GM12801 (cell line): ENCODE data around the gene ICAM5.

Experiments
- CTCF ChIP-seq: IDR thresholded peaks from one replicate; pipeline ENCODE4 v1.5.1; 2011; ENCODE audit warnings: control low read depth; ENCODE audit not compliant: insufficient read length; ENCODE audit errors: extremely low read depth

The ICAM5 gene

DNA sequence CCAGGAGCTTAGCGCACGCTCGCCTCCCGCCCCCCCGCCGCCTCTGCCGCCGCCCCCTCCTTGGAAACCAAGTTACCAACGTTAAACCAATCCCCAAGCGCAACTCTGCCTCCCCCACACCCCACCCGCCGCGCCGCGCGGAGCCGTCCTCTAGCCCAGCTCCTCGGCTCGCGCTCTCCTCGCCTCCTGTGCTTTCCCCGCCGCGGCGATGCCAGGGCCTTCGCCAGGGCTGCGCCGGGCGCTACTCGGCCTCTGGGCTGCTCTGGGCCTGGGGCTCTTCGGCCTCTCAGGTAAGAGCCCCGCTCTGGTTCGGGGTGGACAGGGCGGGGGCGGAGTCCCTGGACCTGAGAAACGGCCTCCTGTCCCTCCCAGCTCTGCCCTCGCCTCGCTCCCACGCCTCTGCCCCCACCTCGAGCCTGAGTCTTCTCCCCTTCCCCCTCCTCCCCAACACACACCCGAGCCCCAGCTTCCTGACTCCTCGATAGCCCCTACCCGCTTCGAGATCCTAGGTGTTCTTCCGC, at the start of gene ICAM5:
Gene ICAM5, plus strand, starts transcription at position 117 of the 521 bp plus-strand sequence. Its CDS starts 92 bp downstream, at position 209.
- TF ChIP-seq CTCF, result no peak

- TF ChIP-seq CTCF, result no peak
Measured at GRCh38 chr19:10243606-10244005, 46.1 kb upstream of the ICAM5 start.

- TF ChIP-seq CTCF, result no peak
Measured at GRCh38 chr19:10245189-10245939, 44.4 kb upstream of the ICAM5 start.

DNA sequence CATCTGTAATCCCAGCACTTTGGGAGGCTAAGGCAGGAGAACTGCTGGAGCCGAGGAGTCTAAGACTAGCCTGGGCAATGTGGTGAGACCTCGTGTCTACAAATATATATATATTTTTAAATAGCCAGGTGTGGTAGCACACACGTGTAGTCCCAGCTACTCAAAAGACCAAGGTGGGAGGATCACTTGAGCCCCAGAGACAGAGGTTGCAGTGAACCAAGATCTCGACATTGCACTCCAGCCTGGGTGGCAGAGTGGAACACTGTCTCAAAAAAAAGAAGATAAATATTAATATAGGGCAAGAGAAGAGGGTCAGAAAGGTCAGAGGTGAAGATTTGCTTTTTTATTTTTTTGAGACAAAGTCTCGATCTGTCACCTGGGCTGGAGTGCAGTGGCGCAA, 43.2 kb upstream of the ICAM5 start:
- TF ChIP-seq CTCF, result no peak

DNA sequence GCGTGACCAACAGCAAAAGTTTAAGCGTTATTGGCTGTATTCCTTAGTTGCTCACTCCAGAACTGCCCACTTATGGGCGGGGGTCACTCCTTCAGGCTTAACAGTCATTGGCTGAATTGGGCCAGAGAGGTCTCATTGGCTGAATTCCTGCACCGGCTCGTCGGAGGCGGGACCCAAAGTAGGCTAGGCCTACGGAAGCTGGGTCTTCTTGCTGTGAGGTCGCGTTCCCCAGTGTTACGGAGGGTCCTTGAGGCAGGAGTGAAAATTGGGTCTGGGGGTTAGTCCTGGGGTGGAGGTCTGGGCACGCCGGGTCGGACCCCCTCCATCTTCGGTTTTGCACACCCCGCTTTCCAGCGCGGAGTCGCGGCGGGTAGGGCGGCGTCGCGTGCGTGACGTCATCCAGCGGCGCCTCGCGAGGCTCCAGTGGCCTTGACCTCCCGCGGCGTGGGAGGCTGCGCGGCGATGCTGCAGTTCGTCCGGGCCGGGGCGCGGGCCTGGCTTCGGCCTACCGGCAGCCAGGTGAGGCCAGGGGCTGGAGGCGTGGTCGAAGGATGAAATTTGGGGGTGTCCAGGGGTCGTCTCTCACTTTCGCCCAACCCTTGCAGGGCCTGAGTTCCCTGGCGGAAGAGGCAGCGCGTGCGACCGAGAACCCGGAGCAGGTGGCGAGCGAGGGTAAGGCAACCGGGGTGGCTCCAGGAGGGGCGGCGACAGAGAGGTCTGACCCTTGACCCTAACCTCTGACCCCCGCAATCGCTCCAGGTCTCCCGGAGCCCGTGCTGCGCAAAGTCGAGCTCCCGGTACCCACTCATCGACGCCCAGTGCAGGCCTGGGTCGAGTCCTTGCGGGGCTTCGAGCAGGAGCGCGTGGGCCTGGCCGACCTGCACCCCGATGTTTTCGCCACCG, 37.7 kb upstream of the ICAM5 start, which contains the start of gene MRPL4:
Gene MRPL4, plus strand, starts transcription at position 423 of the 903 bp plus-strand sequence. Its CDS starts 40 bp downstream, at position 463.
- no peak for TF ChIP-seq CTCF

DNA sequence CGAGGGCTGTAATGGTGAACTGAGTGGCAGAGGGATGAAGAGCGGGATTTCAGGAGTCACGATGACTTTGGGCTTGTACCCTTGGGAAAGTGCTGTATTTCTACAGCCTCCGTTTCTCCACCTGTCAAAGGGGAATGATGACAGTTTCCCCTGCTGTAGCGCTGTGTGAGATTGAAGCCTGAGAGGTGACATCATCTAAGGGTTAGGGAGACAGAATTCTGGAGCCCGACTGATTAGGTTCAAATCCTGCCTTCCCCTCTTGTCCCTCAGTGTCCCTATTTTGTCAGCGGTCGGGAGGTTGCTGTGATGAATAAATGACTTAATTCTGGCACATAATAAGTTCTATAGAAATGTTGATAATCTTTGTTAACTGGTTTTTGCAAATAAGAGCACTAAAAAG, 37.0 kb upstream of the ICAM5 start:
- no peak for TF ChIP-seq CTCF

DNA sequence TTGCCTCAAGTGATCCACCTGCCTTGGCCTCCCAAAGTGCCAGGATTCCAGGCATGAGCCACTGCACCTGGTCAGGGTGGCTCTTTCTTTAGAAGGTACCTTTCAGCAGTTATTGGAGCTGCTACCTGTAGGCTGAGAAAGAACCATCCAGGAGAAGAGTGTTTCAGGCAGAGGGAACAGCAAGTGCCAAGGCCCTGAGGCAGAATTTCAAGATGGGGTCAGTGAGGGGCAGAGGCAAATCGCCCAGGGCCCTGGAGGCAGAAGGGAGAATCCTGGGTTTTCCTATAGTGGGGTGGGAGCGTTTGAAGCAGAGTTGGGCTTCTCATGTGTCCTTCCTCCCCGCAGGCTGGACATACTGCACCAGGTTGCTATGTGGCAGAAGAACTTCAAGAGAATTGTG, 35.5 kb upstream of the ICAM5 start:
- TF ChIP-seq CTCF, result no peak
